GM12874 (cell line): ENCODE results near the gene THSD7B.

ENCODE experiments used
- TF ChIP-seq, protein P1 (sequence below): IDR thresholded peaks from 2 replicates; pipeline ENCODE4 v1.5.1; 2011; ENCODE audit warnings: low read depth, mild to moderate bottlenecking, control low read depth, low read length, moderate library complexity; ENCODE audit not compliant: insufficient read depth

Gene THSD7B

GRCh38 chr2:136783856-136784255 is 18.5 kb downstream of the THSD7B start:
- TF ChIP-seq, protein P1, sequence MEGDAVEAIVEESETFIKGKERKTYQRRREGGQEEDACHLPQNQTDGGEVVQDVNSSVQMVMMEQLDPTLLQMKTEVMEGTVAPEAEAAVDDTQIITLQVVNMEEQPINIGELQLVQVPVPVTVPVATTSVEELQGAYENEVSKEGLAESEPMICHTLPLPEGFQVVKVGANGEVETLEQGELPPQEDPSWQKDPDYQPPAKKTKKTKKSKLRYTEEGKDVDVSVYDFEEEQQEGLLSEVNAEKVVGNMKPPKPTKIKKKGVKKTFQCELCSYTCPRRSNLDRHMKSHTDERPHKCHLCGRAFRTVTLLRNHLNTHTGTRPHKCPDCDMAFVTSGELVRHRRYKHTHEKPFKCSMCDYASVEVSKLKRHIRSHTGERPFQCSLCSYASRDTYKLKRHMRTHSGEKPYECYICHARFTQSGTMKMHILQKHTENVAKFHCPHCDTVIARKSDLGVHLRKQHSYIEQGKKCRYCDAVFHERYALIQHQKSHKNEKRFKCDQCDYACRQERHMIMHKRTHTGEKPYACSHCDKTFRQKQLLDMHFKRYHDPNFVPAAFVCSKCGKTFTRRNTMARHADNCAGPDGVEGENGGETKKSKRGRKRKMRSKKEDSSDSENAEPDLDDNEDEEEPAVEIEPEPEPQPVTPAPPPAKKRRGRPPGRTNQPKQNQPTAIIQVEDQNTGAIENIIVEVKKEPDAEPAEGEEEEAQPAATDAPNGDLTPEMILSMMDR: no peak

DNA sequence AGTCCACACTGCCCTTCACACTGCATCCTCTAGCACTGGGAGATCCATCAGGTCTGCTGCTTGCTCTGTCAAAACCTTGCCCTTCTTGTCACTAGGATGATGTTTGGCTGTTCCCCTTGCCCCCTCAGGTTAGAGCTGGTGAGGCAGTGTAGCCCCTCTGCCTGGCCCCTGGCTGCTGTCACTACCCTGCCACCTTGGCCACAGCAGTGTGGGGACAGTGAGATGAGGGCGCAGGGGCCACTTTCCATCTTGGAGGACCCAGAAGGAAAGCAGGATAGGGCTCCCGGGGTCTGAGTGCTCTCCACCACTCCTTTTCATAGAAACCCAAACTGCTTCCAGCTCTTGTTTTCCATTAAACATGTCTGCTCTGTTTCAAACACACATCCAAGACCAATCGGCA is 19.9 kb downstream of the THSD7B start:
- TF ChIP-seq, protein P1: no peak

- TF ChIP-seq, protein P1: no peak
Observed at GRCh38 chr2:136787970-136788369, 22.6 kb downstream of the THSD7B start.

- TF ChIP-seq, protein P1: 0 out of 2 replicates have a peak, but pooled peaks have one; percentile 20
Observed at GRCh38 chr2:136796339-136796738, 31.0 kb downstream of the THSD7B start.

DNA sequence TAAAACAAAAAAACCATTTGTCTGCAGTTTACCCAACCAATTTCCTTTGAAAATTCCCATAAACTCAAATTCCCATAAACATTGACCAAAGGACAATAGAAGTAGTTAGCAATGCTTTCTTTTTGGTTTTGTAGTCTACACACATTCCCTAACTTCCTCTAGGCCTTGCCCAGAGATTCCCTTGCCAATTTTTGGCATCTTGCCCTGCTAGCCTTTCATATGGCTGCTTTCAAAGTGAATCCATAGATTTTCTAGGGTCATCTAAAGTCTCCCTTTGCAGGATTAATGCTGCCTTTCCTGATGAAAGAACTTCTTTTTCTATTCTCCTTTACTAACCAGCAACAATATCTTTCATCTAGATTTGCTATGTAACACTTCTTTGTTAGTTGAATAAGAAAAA is 33.4 kb downstream of the THSD7B start:
- TF ChIP-seq, protein P1: no peak

GRCh38 chr2:136801661-136802060 is 36.3 kb downstream of the THSD7B start:
- TF ChIP-seq, protein P1: no peak

- TF ChIP-seq, protein P1: no peak
Observed at GRCh38 chr2:136809998-136810397, 44.7 kb downstream of the THSD7B start.

- TF ChIP-seq, protein P1: no peak
Observed at GRCh38 chr2:136818839-136819238, 53.5 kb downstream of the THSD7B start.
